HG02623 (cell line): ENCODE results near the gene KIF18A.

Source experiments
- ATAC-seq: cut with Tn5 transposase; IDR thresholded peaks from one replicate; pipeline ENCODE4 v1.9.1; 2021; ENCODE audit warnings: moderate library complexity; ENCODE audit not compliant: unreplicated experiment

KIF18A gene

GRCh38 chr11:28049338-28050216 is 58.4 kb downstream of the KIF18A start:
- ATAC-seq, result no peak

GRCh38 chr11:28048812-28049211 is 59.1 kb downstream of the KIF18A start:
- ATAC-seq, result no peak

GRCh38 chr11:28043930-28044709 is 63.8 kb downstream of the KIF18A start:
- no peak for ATAC-seq

GRCh38 chr11:28040384-28040783 is 67.6 kb downstream of the KIF18A start:
- ATAC-seq, result no peak

- ATAC-seq, result no peak
Observed at GRCh38 chr11:28038775-28039174, 69.2 kb downstream of the KIF18A start.

- peak; percentile 78 for ATAC-seq
Observed at GRCh38 chr11:28026634-28027290, 81.2 kb downstream of the KIF18A start.

GRCh38 chr11:28017816-28018215 is 90.1 kb downstream of the KIF18A start:
- no peak for ATAC-seq

GRCh38 chr11:28011813-28012212 is 96.1 kb downstream of the KIF18A start:
- ATAC-seq, result no peak

- no peak for ATAC-seq
Observed at GRCh38 chr11:28009996-28010395, 98.0 kb downstream of the KIF18A start.

- ATAC-seq, result no peak
Observed at GRCh38 chr11:28009388-28009787, 98.6 kb downstream of the KIF18A start.

- ATAC-seq, result no peak
Observed at GRCh38 chr11:28003615-28004014, 104.3 kb downstream of the KIF18A start.

GRCh38 chr11:27998552-27998951 is 109.4 kb downstream of the KIF18A start:
- ATAC-seq, result no peak

GRCh38 chr11:27997344-27997743 is 110.6 kb downstream of the KIF18A start:
- ATAC-seq, result no peak

- ATAC-seq, result no peak
Observed at GRCh38 chr11:27996066-27996465, 111.9 kb downstream of the KIF18A start.

GRCh38 chr11:27995083-27995482 is 112.9 kb downstream of the KIF18A start:
- ATAC-seq, result no peak

- no peak for ATAC-seq
Observed at GRCh38 chr11:27991736-27992135, 116.2 kb downstream of the KIF18A start.

GRCh38 chr11:27977527-27977926 is 130.4 kb downstream of the KIF18A start:
- ATAC-seq, result no peak

- no peak for ATAC-seq
Observed at GRCh38 chr11:27977031-27977430, 130.9 kb downstream of the KIF18A start.

GRCh38 chr11:27976262-27976661 is 131.7 kb downstream of the KIF18A start:
- ATAC-seq, result no peak

- no peak for ATAC-seq
Observed at GRCh38 chr11:27973851-27974536, 134.0 kb downstream of the KIF18A start.
